Right ventricle myocardium inferior (tissue), 1 donor: ENCODE measurements around the gene NDUFAF5. TPM values are rescaled to one million over a fixed set of nuclear protein-coding genes. Genes with fewer than 3 reads are reported as not detected.

Source experiments
- ATAC-seq: fragments of 200-7000 bp; cut with Tn5 transposase; one replicate; pipeline ENCODE4 v1.9.1; 2020; ENCODE audit warnings: mild to moderate bottlenecking, moderate library complexity
- DNase-seq: peaks from one replicate; pipeline ENCODE4 v3.0.0; 2021; ENCODE audit errors: missing footprints
- intact Hi-C: fragments of 100-400 bp; cut with DNase I; formaldehyde crosslinking; loops from one replicate; pipeline ENCODE4 v1.11.0; 2022
- total RNA-seq: library from RNA; stranded (reverse); fragmentation: NEBNext Ultra II Directional; extraction: Animal tissue kit (Norgen Biotek cat#: 25700); gene quantifications from one replicate; pipeline ENCODE4 v1.2.1, GENCODE V29; 2021
- donor health status: DM: no; HTN: yes; CAD: no; lungs with severe emphysema.

The NDUFAF5 gene
- total RNA-seq, 1 donor from 2014 or later: 71.6 TPM

DNA sequence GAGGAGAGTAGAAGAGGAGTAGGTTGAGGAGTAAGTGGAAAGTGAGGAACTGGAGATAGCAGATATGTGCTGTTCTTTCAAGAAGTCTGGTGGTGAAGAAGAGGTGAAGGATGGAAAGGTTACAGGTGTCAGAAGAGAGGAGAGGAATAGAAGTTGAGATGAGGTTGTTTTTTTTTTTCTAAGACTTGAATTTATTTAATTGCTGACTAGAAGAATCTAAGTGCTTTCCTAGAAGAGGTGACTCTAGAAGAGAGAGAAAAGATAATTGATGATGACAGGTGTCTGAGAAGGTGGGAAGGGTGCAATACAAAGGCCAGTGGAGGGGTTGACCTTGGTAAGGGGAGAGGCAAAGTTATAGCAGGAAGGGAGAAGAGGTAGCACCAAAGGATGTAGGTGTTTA, 25.6 kb downstream of the NDUFAF5 start:
- intact Hi-C loops: no loop called here
- no peak for ATAC-seq
- no peak for DNase-seq

DNA sequence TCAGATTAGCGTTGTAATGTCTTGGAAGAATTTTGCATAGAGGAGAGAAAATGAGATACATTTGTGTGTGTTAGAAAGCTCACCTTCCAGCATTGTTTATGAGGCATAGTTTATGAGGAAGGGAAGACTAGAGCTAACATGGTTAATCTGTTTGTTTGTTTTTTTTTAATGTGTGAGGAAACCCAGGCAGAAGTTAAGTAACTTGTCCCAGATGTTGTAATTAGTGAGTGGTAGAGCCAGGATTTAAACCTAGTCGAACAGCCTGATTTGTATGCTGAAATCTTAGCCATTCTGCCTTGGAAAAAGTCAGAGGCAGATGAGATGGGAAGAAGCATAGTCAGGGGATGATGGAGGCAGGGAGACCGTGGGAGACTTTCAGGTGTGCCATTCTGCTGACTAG, 29.1 kb downstream of the NDUFAF5 start:
- intact Hi-C loops: no loop called here
- DNase-seq: no peak
- no peak for ATAC-seq

DNA sequence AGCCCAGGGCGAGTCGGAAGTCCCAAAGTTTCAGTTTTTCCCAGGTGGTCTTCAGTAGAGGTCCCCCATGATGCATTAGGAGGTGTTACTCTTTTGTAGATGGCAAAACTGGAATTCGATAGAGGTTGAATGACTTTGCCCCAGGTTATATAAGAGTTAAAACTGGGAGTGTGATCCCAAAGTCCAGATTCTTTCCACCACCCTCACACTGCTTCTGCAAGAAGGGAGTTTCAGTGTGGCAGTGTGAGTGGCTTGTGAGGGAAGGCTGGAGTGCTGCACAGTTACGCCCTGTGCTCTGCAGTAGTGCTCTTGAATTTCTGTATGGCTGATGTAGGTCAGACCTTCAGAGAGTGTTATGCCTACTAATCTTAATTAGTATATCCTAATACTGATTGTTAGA, 29.8 kb downstream of the NDUFAF5 start:
- ATAC-seq: no peak
- no peak for DNase-seq
- intact Hi-C loops: no loop called here

DNA sequence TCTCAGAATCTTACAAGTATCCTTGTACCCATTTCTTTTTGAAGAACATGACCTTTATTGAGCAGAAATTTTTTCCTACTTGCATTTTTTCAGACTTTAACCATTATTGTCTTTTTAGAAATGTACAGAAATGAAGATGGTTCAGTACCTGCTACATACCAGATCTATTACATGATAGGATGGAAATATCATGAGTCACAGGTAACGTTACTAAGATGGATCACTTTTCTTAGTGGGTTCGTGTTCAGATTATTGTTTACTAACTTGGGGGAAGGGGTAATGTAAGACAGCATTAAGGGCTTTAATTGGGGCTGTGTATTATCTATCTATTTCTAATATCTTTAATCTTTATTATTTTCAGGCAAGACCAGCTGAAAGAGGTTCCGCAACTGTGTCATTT, 31.9 kb downstream of the NDUFAF5 start:
- intact Hi-C loops: no loop called here
- ATAC-seq (no peak), DNase-seq (no peak)

DNA sequence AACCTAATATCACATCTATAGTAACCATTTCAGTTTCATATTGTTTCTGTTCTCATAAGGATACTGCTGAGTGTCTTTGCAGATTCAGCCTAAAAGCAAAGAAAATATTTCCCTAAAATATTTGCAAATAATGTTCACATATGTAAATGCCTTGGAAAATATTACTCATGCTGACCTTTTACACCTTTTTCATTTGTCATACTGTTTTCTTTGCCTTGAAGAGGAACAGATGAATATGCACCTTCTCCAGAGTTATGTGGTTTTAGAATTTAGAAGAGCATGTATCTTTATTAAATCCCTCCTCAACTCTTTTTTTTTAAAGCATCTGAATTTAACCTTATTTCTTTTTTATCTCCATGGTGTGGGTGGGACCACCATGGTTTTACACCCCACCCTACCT, 32.5 kb downstream of the NDUFAF5 start:
- ATAC-seq: no peak
- DNase-seq: no peak
- intact Hi-C loops: no loop called here

DNA sequence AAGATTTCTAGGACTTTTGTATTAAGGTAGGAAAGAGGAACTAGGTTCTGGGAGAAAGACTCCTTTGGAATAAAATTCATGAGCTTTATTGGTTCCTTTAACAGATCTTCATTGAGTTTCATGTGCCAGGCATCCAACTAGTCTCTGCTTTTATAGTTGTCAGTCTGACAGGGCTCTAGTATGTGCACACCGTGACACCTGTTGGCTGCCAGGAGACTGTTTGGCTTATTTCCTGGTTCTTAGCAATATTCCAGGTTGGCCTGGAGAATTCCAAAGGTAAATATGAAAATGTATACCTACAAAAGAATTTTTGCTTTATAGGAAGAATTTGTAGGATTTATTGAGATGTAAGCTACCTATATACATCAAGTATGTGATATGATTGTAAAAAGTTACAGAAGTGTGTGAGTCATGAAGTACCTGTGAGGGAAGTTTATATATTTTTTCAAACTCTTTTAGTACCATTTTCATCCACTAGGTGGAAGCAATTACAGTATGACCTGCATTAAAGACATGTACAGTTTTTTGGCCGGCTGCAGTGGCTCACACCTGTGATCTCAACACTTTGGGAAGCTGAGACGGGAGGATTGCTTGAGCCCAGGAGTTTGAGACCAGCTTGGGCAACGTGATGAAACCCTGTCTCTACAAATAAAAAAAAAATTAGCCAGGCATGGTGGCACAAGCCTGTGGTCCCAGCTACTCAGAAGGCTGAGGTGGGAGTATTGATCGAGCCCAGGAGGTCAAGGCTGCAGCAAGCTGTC, 35.2 kb downstream of the NDUFAF5 start:
- ATAC-seq: peak; percentile 65
- no peak for DNase-seq
- intact Hi-C loops: loop anchor here (5.0 kb wide), 1 partner anchor 232 kb away; no protein-coding TSS in a partner anchor

DNA sequence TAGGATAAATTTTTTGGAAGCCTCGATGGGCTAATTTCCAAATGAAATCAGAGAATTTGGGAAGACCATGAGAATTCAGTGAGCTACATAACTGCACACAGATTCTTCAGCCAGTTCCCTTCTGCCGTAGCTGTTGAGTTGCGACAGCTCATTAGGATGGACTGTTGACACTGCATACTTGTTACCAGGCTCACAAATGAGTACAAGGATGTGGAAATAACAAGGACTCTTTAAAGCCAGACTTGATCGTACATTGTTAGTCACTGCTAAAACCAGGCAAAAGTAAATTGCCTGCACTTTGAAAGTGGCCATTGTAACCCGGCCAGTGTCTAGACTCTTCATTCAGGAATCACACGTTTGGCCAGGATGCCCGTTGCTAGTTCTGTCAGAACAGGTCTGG, 37.0 kb downstream of the NDUFAF5 start:
- intact Hi-C loops: loop anchor here (5.0 kb wide), 1 partner anchor 230 kb away; no protein-coding TSS in a partner anchor
- ATAC-seq (no peak), DNase-seq (no peak)

DNA sequence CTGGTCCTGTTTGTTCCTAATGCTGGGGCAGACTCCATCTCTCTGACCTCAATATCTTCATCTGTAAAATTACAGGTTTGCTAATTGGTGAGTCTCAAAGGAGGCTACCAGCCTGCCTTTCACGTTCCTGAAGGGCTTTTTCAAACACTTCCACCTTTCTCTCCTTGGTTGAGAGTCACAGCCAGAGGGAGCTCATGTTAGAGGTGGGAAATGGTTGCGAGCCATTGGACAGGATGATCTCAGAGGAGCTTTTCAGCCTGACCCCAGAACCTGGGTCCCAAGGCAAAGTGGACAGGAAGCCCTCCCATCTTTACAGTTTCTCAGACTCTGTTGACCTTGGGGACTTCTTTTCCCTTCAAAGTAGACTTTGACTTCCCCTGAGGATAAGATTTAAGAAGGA, 37.6 kb downstream of the NDUFAF5 start:
- no peak for DNase-seq
- ATAC-seq: no peak
- intact Hi-C loops: loop anchor here (5.0 kb wide), 1 partner anchor 230 kb away; no protein-coding TSS in a partner anchor

DNA sequence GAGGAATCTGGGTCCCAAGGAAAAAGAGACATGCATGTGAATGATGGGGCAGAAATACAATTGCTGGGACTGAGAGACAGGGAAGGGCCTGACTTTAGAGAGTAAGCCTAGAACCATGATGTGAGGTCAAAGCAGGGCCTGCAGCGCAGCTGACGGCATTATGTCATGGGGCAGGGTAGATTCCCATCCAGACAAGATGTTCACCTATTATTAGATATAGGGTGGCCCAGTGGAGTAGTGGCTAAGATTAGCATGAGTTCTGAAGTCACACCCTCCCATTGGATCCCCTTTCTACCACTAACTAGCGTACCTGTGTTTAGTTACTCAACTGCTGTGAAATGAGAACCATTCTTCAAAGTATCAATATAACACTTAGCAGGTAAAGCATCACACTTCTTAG, 39.6 kb downstream of the NDUFAF5 start:
- intact Hi-C loops: loop anchor here (5.0 kb wide), 1 partner anchor 228 kb away; no protein-coding TSS in a partner anchor
- ATAC-seq: no peak

DNA sequence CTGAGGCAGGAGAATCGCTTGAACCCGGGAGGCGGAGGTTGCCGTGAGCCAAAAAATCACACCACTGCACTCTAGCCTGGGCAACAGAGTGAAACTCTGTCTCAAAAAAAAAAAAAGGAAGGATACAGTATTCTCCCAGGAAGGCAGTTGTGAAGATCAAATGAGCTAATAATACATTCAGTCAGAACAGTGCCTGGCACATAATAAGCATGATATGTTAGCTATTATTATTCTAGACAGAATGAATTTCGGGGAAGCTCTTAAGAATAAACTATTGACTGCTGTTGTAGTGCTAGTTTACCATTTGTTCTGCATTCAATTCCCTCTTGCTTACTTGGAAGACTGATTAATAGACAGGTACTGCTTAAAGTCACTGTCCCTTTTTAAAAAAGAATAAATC, 40.6 kb downstream of the NDUFAF5 start:
- DNase-seq (no peak), ATAC-seq (no peak)
- intact Hi-C loops: no loop called here

More for the DNA sequence above, 39.6 kb downstream of the NDUFAF5 start:
- no peak for DNase-seq

DNA sequence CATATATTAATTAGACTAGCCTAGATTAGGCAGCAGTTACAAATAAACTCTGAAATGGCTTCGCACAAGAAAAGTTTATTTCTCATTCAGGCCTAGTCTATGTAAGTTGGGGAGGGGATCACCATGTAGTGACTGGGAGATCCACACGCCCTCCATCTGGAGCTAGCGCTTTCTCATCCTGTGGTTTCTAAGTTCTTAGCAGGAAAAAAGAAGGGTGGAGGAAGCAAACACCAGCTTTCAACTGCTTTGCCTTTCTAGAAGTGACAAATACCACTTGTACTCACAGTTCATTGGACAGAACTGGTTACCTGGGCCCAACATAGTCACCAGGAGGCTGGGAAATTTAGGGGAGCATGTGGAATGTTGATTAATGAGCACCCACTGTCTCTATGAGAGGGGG, 46.6 kb downstream of the NDUFAF5 start:
- no peak for DNase-seq
- no peak for ATAC-seq
- intact Hi-C loops: no loop called here

DNA sequence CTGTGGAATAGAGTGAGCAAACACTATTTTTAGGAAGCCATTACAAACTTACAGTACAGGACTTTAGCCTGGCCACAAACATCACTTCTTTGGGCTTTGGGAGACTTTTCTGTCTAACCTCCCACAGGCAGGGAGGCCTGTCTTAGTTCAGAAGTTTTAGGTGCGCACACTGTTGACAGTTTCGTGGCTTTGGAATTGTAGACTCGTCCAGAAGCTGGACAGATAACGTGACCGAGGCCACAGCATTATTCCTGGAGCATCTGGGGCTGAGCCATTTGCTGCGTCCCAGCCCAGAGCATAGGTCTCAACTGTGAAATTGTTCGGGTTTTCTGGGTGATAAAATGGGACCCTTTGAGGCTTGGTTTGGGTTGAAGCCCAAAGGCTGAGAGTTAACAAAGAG, 53.8 kb downstream of the NDUFAF5 start:
- DNase-seq (no peak), ATAC-seq (peak; percentile 44)
- intact Hi-C loops: no loop called here

DNA sequence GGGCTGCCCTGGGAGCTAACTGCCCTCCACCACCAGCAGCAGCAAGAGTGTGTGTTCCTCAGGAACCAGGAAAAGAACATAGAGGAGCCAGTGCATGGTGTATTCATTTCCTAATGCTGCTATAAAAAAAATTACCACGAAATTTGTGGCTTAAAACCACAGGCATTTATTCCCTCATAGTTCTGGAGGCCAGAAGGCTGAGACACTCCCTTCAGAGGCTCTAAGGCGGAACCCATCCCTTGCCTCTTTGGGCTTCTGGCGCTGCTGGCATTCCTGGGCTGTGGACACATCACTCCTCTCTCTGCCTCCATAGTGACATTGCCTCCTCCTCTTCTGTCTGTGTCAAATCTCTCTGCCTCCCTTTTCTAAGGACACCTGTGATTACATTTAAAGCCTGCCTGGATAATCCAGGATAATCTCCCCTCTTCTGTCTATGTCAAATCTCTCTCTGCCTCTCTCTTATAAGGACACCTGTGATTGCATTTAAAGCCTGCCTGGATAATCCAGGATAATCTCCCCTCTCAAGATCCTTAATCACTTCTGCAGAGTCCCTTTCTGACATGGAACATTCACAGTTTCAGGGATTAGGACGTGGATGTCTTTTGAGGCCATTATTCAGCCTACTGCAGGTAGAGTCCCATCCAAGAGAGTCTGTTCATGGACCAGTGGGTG, 54.7 kb downstream of the NDUFAF5 start:
- DNase-seq (no peak), ATAC-seq (no peak)
- intact Hi-C loops: no loop called here

DNA sequence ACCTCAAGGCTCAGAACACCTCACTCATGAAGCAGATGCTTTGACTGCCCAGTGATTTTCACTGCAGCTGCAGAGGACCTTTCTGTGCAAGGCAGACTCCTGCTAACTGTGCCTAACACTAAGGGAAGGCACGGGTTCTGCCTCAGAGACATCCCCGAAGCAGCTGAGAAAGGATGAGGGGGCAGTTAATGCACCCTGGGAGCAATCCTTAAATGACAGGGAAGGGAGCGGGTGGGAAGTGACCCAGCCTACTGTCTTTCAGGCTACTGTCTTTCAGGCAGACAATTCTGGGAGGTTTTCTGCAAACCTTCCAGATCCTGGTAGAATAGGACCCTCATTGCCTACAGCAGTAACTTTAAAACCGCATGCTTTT, 55.3 kb downstream of the NDUFAF5 start:
- DNase-seq (no peak), ATAC-seq (no peak)
- intact Hi-C loops: no loop called here

DNA sequence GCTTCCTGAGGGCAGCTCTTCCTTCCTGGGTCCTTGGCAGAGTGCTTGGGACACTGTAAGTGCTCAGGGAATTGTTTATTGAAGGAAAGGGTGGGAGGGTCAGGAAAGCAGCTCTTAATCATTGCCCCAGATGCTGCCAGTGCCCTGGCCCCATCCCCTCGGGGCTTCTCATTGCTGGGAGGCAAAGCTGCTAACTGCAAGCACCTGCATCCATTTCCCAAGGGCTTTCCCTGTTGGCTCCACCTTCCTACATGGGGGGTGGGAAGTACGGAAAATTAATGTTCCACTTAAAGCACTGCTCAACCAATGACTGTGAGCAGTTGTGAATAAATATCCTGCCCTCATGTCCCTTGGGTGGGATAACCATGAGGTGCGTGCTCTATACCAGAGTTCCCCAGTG, 56.4 kb downstream of the NDUFAF5 start:
- no peak for ATAC-seq
- intact Hi-C loops: no loop called here
- DNase-seq: no peak

DNA sequence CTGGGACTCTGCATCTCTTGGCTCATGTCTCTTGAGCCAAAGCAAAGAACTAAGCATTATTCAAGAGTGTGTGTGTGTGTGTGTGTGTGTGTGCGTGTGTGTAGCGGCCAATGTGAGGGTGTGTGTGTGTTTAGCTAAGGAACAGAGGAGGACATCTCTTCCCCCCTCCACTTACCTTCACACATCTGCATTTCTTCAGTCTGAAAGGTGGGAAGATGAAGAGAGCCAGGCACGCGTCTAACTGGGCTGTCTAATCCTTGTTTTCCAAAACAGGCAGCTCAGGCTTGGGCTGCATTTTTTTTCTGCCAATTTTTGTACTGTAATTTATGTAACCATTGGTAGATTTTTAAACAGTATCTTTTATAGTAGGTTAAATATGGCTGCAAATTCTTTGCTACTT, 59.5 kb downstream of the NDUFAF5 start:
- intact Hi-C loops: no loop called here
- no peak for DNase-seq
- ATAC-seq: no peak

DNA sequence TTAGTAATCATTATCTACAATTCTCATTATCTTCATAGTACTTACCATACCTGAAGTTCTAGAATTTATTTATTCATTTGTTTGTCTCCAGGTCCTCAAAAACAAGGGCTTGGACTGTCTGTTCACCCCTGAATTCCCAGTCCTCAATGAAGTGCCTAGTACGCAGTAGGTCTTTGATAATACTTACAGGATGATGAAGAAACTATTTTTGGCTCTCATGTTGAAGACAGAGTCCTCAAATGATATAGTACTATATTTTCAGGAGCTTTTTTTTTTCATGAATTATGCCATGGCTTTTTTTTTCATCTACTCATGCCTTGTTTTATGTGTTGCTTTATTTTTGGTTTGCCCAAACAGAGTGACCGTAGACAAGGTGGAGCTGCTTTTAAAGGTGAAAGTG, 66.5 kb downstream of the NDUFAF5 start:
- intact Hi-C loops: no loop called here
- no peak for DNase-seq
- peak; percentile 62 for ATAC-seq

DNA sequence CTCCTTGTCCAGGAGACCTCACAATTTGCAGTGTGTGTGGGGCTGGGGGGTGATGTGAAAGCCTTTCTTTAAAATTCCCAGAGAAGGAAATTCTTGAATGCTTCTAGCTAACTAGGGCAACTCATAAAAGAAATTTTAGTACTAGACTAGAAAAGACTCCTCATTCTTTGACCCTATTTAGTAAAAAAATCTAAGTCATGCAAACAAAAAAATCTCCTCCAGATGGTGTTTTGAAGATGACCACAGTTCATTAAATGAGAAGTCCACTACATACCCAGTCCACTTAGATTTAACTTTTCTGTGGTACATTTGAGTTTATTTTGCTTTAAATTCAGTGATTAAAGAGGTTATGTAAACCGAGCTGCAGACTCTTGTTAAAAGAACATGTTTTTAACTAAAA, 67.5 kb downstream of the NDUFAF5 start:
- intact Hi-C loops: no loop called here
- no peak for DNase-seq
- no peak for ATAC-seq

DNA sequence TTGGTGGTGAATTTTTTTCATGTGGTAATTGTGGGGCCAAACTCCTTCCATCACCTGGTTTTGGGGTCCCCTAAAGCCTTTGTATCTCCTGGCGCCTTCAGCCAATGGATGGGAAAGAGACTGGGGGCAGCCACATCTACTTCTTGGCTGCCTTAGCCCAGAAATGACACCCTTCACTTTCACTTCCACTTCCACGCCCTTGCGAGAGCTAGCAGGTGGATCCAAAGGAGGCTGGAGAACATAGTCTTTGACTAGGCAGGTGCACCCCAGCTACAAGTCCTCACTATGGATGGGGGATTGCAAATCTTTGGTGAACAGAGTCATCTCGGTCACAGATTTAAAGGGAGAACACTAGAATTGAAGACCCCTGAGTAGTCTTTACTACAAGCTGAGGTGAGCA, 70.8 kb downstream of the NDUFAF5 start:
- no peak for ATAC-seq
- intact Hi-C loops: no loop called here
- DNase-seq: no peak

DNA sequence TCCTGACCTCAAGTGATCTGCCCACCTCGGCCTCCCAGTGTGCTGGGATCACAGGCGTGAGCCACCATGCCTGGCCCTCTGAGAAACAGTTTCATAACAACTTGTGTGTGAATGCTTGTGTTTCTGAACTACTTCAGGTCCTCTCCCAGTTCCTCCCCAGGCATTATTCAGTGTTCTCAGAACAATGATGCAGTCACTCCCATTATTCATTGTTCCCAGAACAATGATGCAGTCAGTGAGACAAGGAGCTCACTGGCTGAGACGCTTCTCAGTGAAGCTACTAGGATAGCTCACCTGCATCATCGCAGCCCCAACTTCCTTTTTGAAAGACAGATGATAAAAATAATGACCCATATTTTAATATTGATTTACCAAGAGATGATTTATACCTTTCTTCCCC, 71.5 kb downstream of the NDUFAF5 start:
- no peak for ATAC-seq
- intact Hi-C loops: no loop called here
- no peak for DNase-seq
